CD4-positive, alpha-beta memory T cell (primary cell): ENCODE data around the gene CTTNBP2NL. TPM values are rescaled to one million over a fixed set of nuclear protein-coding genes. Genes with fewer than 3 reads are reported as not detected.

Experiments used
- CTCF ChIA-PET: fragments of 350-600 bp; sonication (Branson Sonifier 250); formaldehyde crosslinking; loops from one replicate; lab custom pipeline; 2021; ENCODE audit warnings: inconsistent platforms; ENCODE audit not compliant: partially characterized antibody; lab: Charles Lee
- POLR2A ChIA-PET: fragments of 350-600 bp; sonication (Branson Sonifier 250); formaldehyde crosslinking; loops from one replicate; lab custom pipeline; 2021; ENCODE audit not compliant: partially characterized antibody; lab: Charles Lee
- DNase-seq, 5 donors: peaks; one replicate each; pipeline versions ENCODE4 v3.0.0 to v3.0.0-alpha.2; 2020 to 2022; ENCODE audit warnings: mixed read lengths in 1 of 5
- H3K27ac ChIP-seq: one replicate; pipeline ENCODE4 v1.7.0; 2013; ENCODE audit warnings: low read depth, low read length
- H3K27me3 ChIP-seq: 2 replicates; pipeline ENCODE4 v1.7.0; 2013; ENCODE audit warnings: mild to moderate bottlenecking, low read length, moderate library complexity; ENCODE audit not compliant: insufficient read depth
- H3K36me3 ChIP-seq: 2 replicates; pipeline ENCODE4 v1.7.0; 2013; ENCODE audit warnings: mild to moderate bottlenecking, low read length, moderate library complexity; ENCODE audit not compliant: insufficient read depth
- H3K4me1 ChIP-seq: 2 replicates; pipeline ENCODE4 v1.7.0; 2013; ENCODE audit warnings: mild to moderate bottlenecking, low read length, moderate library complexity; ENCODE audit not compliant: insufficient read depth
- H3K4me3 ChIP-seq, 2 donors: one replicate each; pipeline ENCODE4 v1.7.0; 2013; ENCODE audit warnings: low read length in 2 of 2, mild to moderate bottlenecking in 1 of 2
- H3K9me3 ChIP-seq, 2 donors: one replicate each; pipeline ENCODE4 v1.7.0; 2013; ENCODE audit warnings: low read length in 2 of 2, control low read depth in 1 of 2; ENCODE audit not compliant: control insufficient read depth in 1 of 2
- H3K27ac Mint-ChIP-seq, 7 donors: one replicate each; pipeline ENCODE4 v1.8.0; 2020 to 2021; ENCODE audit warnings: mixed read lengths in 7 of 7, mild to moderate bottlenecking in 6 of 7, inconsistent platforms in 3 of 7, moderate library complexity in 3 of 7
- H3K27me3 Mint-ChIP-seq, 2 donors: one replicate each; pipeline ENCODE4 v1.8.0; 2020 to 2021; ENCODE audit warnings: mixed read lengths in 2 of 2
- H3K36me3 Mint-ChIP-seq, 2 donors: one replicate each; pipeline ENCODE4 v1.8.0; 2020 to 2021; ENCODE audit warnings: mixed read lengths in 2 of 2, inconsistent platforms in 1 of 2, mild to moderate bottlenecking in 1 of 2
- H3K4me1 Mint-ChIP-seq, 4 donors: one replicate each; pipeline ENCODE4 v1.8.0; 2020 to 2021; ENCODE audit warnings: mixed read lengths in 4 of 4, mild to moderate bottlenecking in 1 of 4
- H3K4me3 Mint-ChIP-seq, 8 donors: one replicate each; pipeline ENCODE4 v1.8.0; 2020 to 2021; ENCODE audit warnings: mixed read lengths in 8 of 8, mild to moderate bottlenecking in 7 of 8, moderate library complexity in 6 of 8, inconsistent platforms in 3 of 8
- H3K9me3 Mint-ChIP-seq, 8 donors: one replicate each; pipeline ENCODE4 v1.8.0; 2020 to 2021; ENCODE audit warnings: mixed read lengths in 8 of 8, mild to moderate bottlenecking in 5 of 8, inconsistent platforms in 3 of 8, moderate library complexity in 1 of 8
- intact Hi-C: fragments of 100-400 bp; cut with micrococcal nuclease; formaldehyde crosslinking; loops from one replicate; pipeline ENCODE4 v1.15.1; 2023
- polyA plus RNA-seq, 2 donors: library from polyadenylated mRNA; unstranded; fragments of 300-500 nt; fragmentation: Illumina TruSeq; gene quantifications; one replicate each; pipeline ENCODE4 v1.2.3, GENCODE V29; 2021
- total RNA-seq, 2 experiments: library from RNA; stranded (reverse); gene quantifications; one replicate each; pipeline ENCODE4 v1.2.3, GENCODE V29; 2021

CTTNBP2NL gene
- total and polyA plus RNA-seq, 4 experiments from 2014 or later = 0.24 to 0.84 (median 0.47) TPM; not detected in 1

GRCh38 chr1:112507336-112507735 lies 111.3 kb downstream of the CTTNBP2NL start:
- CTCF ChIA-PET = interaction anchor here (2.5 kb wide), 1 partner anchor 107 kb away, joined by 7 read pairs; no protein-coding TSS in a partner anchor
- H3K4me3 ChIP-seq = peak overlapping the region in 1 of 2 donors; percentile 67
- peaks cover 13% of the 10 kb centered on the region for H3K4me1 ChIP-seq
- Mint-ChIP-seq H3K36me3 (no peaks in the 10 kb centered on the region), H3K27me3 (peaks cover 17 to 20% of the 10 kb centered on the region in 2 donors), H3K4me1 (peaks cover 3 to 26% (median 7%) of the 10 kb centered on the region in 4 donors), H3K9me3 (no peaks in the 10 kb centered on the region), H3K27ac (peak overlapping the region in 1 of 7 donors; percentile 63), H3K4me3 (peak overlapping the region; percentile 52 to 93 (median 86))
- intact Hi-C loops = no loop called here
- no peak for DNase-seq
- POLR2A ChIA-PET = interaction anchor here (3.5 kb wide), 1 partner anchor 111 kb away, joined by 12 read pairs; the partner anchor contains the start of genes CAPZA1 and ST7L
- H3K27me3 ChIP-seq = peaks cover 18% of the 10 kb centered on the region
- H3K9me3 ChIP-seq = no peaks in the 10 kb centered on the region
- H3K36me3 ChIP-seq = no peaks in the 10 kb centered on the region
- no peak overlapping the region for H3K27ac ChIP-seq

- intact Hi-C loops = no loop called here
- Histone ChIP-seq H3K36me3 (no peaks in the 10 kb centered on the region), H3K9me3 (no peaks in the 10 kb centered on the region), H3K4me3 (peak overlapping the region; percentile 52 to 67), H3K4me1 (peaks cover 13% of the 10 kb centered on the region), H3K27ac (no peak overlapping the region), H3K27me3 (peaks cover 12% of the 10 kb centered on the region)
- no peaks in the 10 kb centered on the region for H3K9me3 Mint-ChIP-seq
- DNase-seq = peak in 3 of 5 donors; percentile 9 to 14 (median 13)
- ChIA-PET POLR2A (interaction anchor here (1.0 to 3.5 kb wide), 2 partner anchors 111 to 128 kb away, joined by 3 to 12 read pairs; partner anchors contain the start of genes CAPZA1 and ST7L), CTCF (interaction anchor here (1.6 to 2.5 kb wide), 2 partner anchors 107 to 200 kb away, joined by 6 to 7 read pairs; no protein-coding TSS in a partner anchor)
- peaks cover 11 to 15% of the 10 kb centered on the region in 2 donors for H3K27me3 Mint-ChIP-seq
- H3K27ac Mint-ChIP-seq = peak overlapping the region in 1 of 7 donors; percentile 64
- H3K4me1 Mint-ChIP-seq = peaks cover under 1 to 20% (median 3%) of the 10 kb centered on the region in 4 donors
- H3K4me3 Mint-ChIP-seq = peak overlapping the region; percentile 84 to 93 (median 86)
- H3K36me3 Mint-ChIP-seq = no peaks in the 10 kb centered on the region
Measured at GRCh38 chr1:112507921-112508277, 111.9 kb downstream of the CTTNBP2NL start.

GRCh38 chr1:112508278-112509004 lies 112.4 kb downstream of the CTTNBP2NL start, which contains the start of gene WNT2B:
WNT2B (plus strand) TSS chr1:112508965; CDS start chr1:112509263, 298 bp downstream.
- peaks cover 6% of the 10 kb centered on the region for H3K27me3 ChIP-seq
- peak; percentile 55 to 63 (median 62) for DNase-seq
- peaks cover 0 to 20% (median 3%) of the 10 kb centered on the region in 4 donors for H3K4me1 Mint-ChIP-seq
- H3K4me3 ChIP-seq = peak within 1 kb of the TSS; percentile 52 to 67
- no peaks in the 10 kb centered on the region for H3K9me3 ChIP-seq
- no peaks in the 10 kb centered on the region for H3K36me3 Mint-ChIP-seq
- H3K27me3 Mint-ChIP-seq = peaks cover 7 to 11% of the 10 kb centered on the region in 2 donors
- peak within 1 kb of the TSS; percentile 84 to 93 (median 86) for H3K4me3 Mint-ChIP-seq
- H3K27ac Mint-ChIP-seq = peak within 1 kb of the TSS in 6 of 7 donors; percentile 2 to 64 (median 62)
- no peaks in the 10 kb centered on the region for H3K9me3 Mint-ChIP-seq
- CTCF ChIA-PET = interaction anchor here (1.6 to 2.5 kb wide), 3 partner anchors 106 to 200 kb away, joined by 6 to 7 read pairs (median 6); no protein-coding TSS in a partner anchor
- POLR2A ChIA-PET = interaction anchor here (1.0 to 3.5 kb wide), 3 partner anchors 110 to 197 kb away, joined by 3 to 12 read pairs (median 3); partner anchors contain the start of genes CAPZA1 and ST7L
- H3K4me1 ChIP-seq = peaks cover 13% of the 10 kb centered on the region
- intact Hi-C loops = no loop called here
- no peaks in the 10 kb centered on the region for H3K36me3 ChIP-seq
- no peak within 1 kb of the TSS for H3K27ac ChIP-seq

- intact Hi-C loops = no loop called here
- H3K27me3 Mint-ChIP-seq = peaks cover 4 to 7% of the 10 kb centered on the region in 2 donors
- peaks cover 0 to 20% (median 3%) of the 10 kb centered on the region in 4 donors for H3K4me1 Mint-ChIP-seq
- H3K9me3 Mint-ChIP-seq = no peaks in the 10 kb centered on the region
- peak overlapping the region; percentile 65 to 88 (median 74) for H3K4me3 Mint-ChIP-seq
- Histone ChIP-seq H3K36me3 (no peaks in the 10 kb centered on the region), H3K4me1 (peaks cover 13% of the 10 kb centered on the region), H3K9me3 (no peaks in the 10 kb centered on the region), H3K27ac (no peak overlapping the region), H3K4me3 (peak overlapping the region in 1 of 2 donors; percentile 67), H3K27me3 (peaks cover 4% of the 10 kb centered on the region)
- H3K27ac Mint-ChIP-seq = peak overlapping the region in 3 of 7 donors; percentile 2 to 61 (median 10)
- no peaks in the 10 kb centered on the region for H3K36me3 Mint-ChIP-seq
- ChIA-PET CTCF (interaction anchor here (1.6 to 2.5 kb wide), 4 partner anchors 16 to 199 kb away, joined by 3 to 7 read pairs (median 6); no protein-coding TSS in a partner anchor), POLR2A (interaction anchor here (0.6 to 3.5 kb wide), 3 partner anchors 109 to 206 kb away, joined by 3 to 12 read pairs (median 4); partner anchors contain the start of genes CAPZA1, PPM1J and ST7L)
- DNase-seq = peak; percentile 27 to 54 (median 31)
Measured at GRCh38 chr1:112509005-112509659, 113.1 kb downstream of the CTTNBP2NL start.

GRCh38 chr1:112509660-112510178 lies 113.7 kb downstream of the CTTNBP2NL start:
- H3K27ac Mint-ChIP-seq = peak overlapping the region in 3 of 7 donors; percentile 2 to 61 (median 10)
- ChIA-PET POLR2A (interaction anchor here (0.6 to 3.5 kb wide), 2 partner anchors 109 to 205 kb away, joined by 4 to 12 read pairs; partner anchors contain the start of genes CAPZA1, PPM1J and ST7L), CTCF (interaction anchor here (1.1 to 3.2 kb wide), 5 partner anchors 8 to 205 kb away, joined by 3 to 14 read pairs (median 6); partner anchors contain the start of gene PPM1J)
- Histone ChIP-seq H3K9me3 (no peaks in the 10 kb centered on the region), H3K27me3 (peaks cover 4% of the 10 kb centered on the region), H3K36me3 (no peaks in the 10 kb centered on the region), H3K4me3 (no peak overlapping the region), H3K4me1 (peaks cover 13% of the 10 kb centered on the region), H3K27ac (no peak overlapping the region)
- H3K4me3 Mint-ChIP-seq = peak overlapping the region; percentile 65 to 88 (median 74)
- intact Hi-C loops = no loop called here
- no peaks in the 10 kb centered on the region for H3K9me3 Mint-ChIP-seq
- H3K36me3 Mint-ChIP-seq = no peaks in the 10 kb centered on the region
- peaks cover 0 to 4% of the 10 kb centered on the region in 2 donors for H3K27me3 Mint-ChIP-seq
- DNase-seq = no peak
- H3K4me1 Mint-ChIP-seq = peaks cover 0 to 20% (median 3%) of the 10 kb centered on the region in 4 donors

GRCh38 chr1:112510340-112510739 lies 114.3 kb downstream of the CTTNBP2NL start:
- no peaks in the 10 kb centered on the region for H3K9me3 ChIP-seq
- Mint-ChIP-seq H3K9me3 (no peaks in the 10 kb centered on the region), H3K4me1 (peaks cover 0 to 20% (median 3%) of the 10 kb centered on the region in 4 donors), H3K27ac (peak overlapping the region in 1 of 7 donors; percentile 12), H3K27me3 (peaks cover 0 to 3% of the 10 kb centered on the region in 2 donors), H3K36me3 (no peaks in the 10 kb centered on the region), H3K4me3 (peak overlapping the region in 4 of 8 donors; percentile 61 to 88 (median 75))
- H3K4me3 ChIP-seq = no peak overlapping the region
- H3K36me3 ChIP-seq = no peaks in the 10 kb centered on the region
- peaks cover 13% of the 10 kb centered on the region for H3K4me1 ChIP-seq
- intact Hi-C loops = no loop called here
- ChIA-PET CTCF (interaction anchor here (1.1 to 3.2 kb wide), 5 partner anchors 9 to 562 kb away, joined by 3 to 14 read pairs (median 3); partner anchors contain the start of gene PPM1J), POLR2A (interaction anchor here (3.5 kb wide), 1 partner anchor 108 kb away, joined by 12 read pairs; the partner anchor contains the start of genes CAPZA1 and ST7L)
- peaks cover 3% of the 10 kb centered on the region for H3K27me3 ChIP-seq
- DNase-seq = no peak
- no peak overlapping the region for H3K27ac ChIP-seq
